ENCODE data around the gene CAPG. TPM values are rescaled to one million over a fixed set of nuclear protein-coding genes. Genes with fewer than 3 reads are reported as not detected.

Gene CAPG
- total and polyA plus RNA-seq, 9 of the 15 experiments (the other 6 are each of a cell fraction or from before 2014, with no cell fraction given) = 10.6 to 90.4 (median 56.0) TPM

- BruUV-seq (replicated peaks) = no TSS peak
- Histone ChIP-seq H3K79me2 (ENCODE audit: control insufficient read depth, insufficient read depth, low read length) (no peaks in the 10 kb centered on the region; the same call in 2 of the 3 replicates), H3K36me3 (ENCODE audit: control insufficient read depth, insufficient read depth, low read length) (no peaks in the 10 kb centered on the region), H3K27me3 (ENCODE audit: control insufficient read depth in 2 of 2, insufficient read depth in 2 of 2, low read length in 2 of 2) (no peaks in the 10 kb centered on the region), H3K9ac (ENCODE audit: insufficient read depth in 1 of 2, low read depth in 2 of 2, low read length in 2 of 2) (peak overlapping the region in 1 of 2 experiments; percentile 78; a peak in 2 of 4 replicates), H3K4me2 (ENCODE audit: insufficient read depth, low read length) (no peak overlapping the region), H3K4me3 (no peak overlapping the region), H3K4me1 (replicated peaks in 1 of 2; ENCODE audit: control insufficient read depth in 2 of 2, insufficient read depth in 2 of 2, low read length in 2 of 2) (peaks cover 28 to 61% of the 10 kb centered on the region in 2 experiments), H2AFZ (ENCODE audit: low read depth, low read length) (peak overlapping the region; percentile 51; the same call in 1 of the 2 replicates), H4K20me1 (replicated peaks; ENCODE audit: control insufficient read depth, insufficient read depth, low read length) (no peaks in the 10 kb centered on the region), H3K27ac (ENCODE audit: extremely low read depth, low read depth, low read length) (no peak overlapping the region; the same call in 2 of the 3 replicates), H3K9me3 (replicated peaks; ENCODE audit: control insufficient read depth, insufficient read depth, low read depth, low read length) (no peaks in the 10 kb centered on the region), H3K9me1 (ENCODE audit: control insufficient read depth, insufficient read depth, low read length) (no peaks in the 10 kb centered on the region)
- in situ Hi-C loops (cut with MboI) = no loop called here
- peak; percentile 79 for TF ChIP-seq ZNF316 (IDR thresholded peaks at IDR 0.05)
- TF ChIP-seq E2F1 (CRISPR knock-in tag; IDR thresholded peaks at IDR 0.05) = no peak
- no peak for TF ChIP-seq ARNT (IDR thresholded peaks at IDR 0.05)
- TF ChIP-seq C11orf30 (IDR thresholded peaks at IDR 0.05; ENCODE audit: low read depth) = peak; percentile 75
- peak; percentile 46 for TF ChIP-seq MAFK (IDR thresholded peaks at IDR 0.05; ENCODE audit: low read length)
- TF ChIP-seq MAFF (IDR thresholded peaks at IDR 0.05; ENCODE audit: low read length) = 0 out of 2 replicates have a peak, but pooled peaks have one; percentile 20
- peak; percentile 48; the same call in 1 of the 2 replicates for TF ChIP-seq MAFG (tag; conservative IDR thresholded peaks at IDR 0.05)
- TF ChIP-seq ZBTB2 (IDR thresholded peaks at IDR 0.05) = no peak
- WGBS (ENCODE audit: insufficient coverage, low coverage, missing lambda C conversion rate) = 86% methylated on average over 21 of the region's 21 CpGs
- CTCF ChIA-PET (ENCODE audit: low intra/inter-chr PET ratio) = interaction anchor here (0.8 kb wide), 1 partner anchor 44 kb away, joined by 3 read pairs; no protein-coding TSS in a partner anchor
- no peak for FAIRE-seq
- ATAC-seq = no peak
- DNase-seq (ENCODE audit: extremely low read depth in 1 of 4, low spot score in 3 of 4) = no peak
- intact Hi-C loops (cut with micrococcal nuclease) = loop anchor here (5.0 kb wide), 2 partner anchors 62 to 102 kb away; partner anchors contain the start of gene MAT2A
- POLR2A ChIA-PET = interaction anchor here (1.3 to 63.9 kb wide), 2 partner anchors 110 to 176 kb away, joined by 3 to 1576 read pairs; partner anchors contain the start of genes C2orf68 and MAT2A
These were observed 25.2 kb upstream of the CAPG start for GRCh38 chr2:85435220-85435958.
